Measurements from ENCODE around the gene TP53I11.

The TP53I11 gene

GRCh38 chr11:44979543-44980399 is 29.1 kb upstream of the TP53I11 start:
- no peak overlapping the region for H3K4me3 ChIP-seq (ENCODE audit: low read depth, low read length)

GRCh38 chr11:44978961-44979331 is 28.3 kb upstream of the TP53I11 start:
- H3K4me3 ChIP-seq (ENCODE audit: low read depth, low read length): no peak overlapping the region

GRCh38 chr11:44978274-44978960 is 27.7 kb upstream of the TP53I11 start:
- H3K4me3 ChIP-seq (ENCODE audit: low read depth, low read length): no peak overlapping the region

- H3K4me3 ChIP-seq (ENCODE audit: low read depth, low read length): no peak overlapping the region
Observed at GRCh38 chr11:44977493-44977984, 26.9 kb upstream of the TP53I11 start.

- H3K4me3 ChIP-seq (ENCODE audit: low read depth, low read length): no peak overlapping the region
Observed at GRCh38 chr11:44976576-44976975, 25.9 kb upstream of the TP53I11 start.

GRCh38 chr11:44974402-44975000 is 23.8 kb upstream of the TP53I11 start:
- H3K4me3 ChIP-seq (ENCODE audit: low read depth, low read length): no peak overlapping the region

DNA sequence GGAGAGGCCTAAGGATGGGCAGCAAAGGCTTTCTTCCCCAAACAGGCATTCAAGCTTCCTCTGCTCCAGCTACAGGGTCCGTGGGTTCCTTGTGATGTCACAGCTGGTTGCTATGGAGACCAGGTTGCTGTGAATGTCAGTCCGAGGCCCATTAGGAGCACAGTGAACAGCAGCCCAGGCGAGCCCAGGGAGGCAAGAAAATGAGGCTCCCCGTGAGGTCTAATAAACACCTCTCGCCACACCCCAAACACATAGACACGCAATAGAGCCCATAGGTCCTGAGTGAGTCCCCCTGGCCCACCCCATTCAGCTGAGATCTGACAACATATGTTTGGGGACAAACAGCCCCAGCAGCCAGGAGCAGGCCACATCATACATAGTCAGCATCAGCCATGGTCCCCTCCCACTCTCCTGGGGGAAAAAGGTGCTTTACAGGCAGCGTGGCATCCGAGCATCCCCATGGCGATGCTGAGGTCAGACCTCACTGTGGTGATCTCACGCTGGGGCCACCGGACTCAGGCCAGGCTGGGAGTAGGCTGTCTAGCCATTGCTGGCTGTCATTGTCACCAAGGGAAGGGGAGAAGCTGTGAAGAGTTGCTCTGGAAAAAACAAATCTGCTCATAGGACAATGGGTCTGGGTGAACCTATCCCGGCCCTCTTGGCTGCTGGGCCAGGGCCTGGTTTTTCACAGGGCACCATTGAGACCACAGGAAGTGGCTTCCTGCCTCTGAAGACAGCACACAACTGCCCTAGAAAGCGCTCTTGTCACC is 23.1 kb upstream of the TP53I11 start:
- H3K4me3 ChIP-seq (ENCODE audit: low read depth, low read length): no peak overlapping the region

- no peak overlapping the region for H3K4me3 ChIP-seq (ENCODE audit: low read depth, low read length)
Observed at GRCh38 chr11:44972746-44973435, 22.2 kb upstream of the TP53I11 start.

GRCh38 chr11:44971185-44971584 is 20.5 kb upstream of the TP53I11 start:
- H3K4me3 ChIP-seq (ENCODE audit: low read depth, low read length): no peak overlapping the region

DNA sequence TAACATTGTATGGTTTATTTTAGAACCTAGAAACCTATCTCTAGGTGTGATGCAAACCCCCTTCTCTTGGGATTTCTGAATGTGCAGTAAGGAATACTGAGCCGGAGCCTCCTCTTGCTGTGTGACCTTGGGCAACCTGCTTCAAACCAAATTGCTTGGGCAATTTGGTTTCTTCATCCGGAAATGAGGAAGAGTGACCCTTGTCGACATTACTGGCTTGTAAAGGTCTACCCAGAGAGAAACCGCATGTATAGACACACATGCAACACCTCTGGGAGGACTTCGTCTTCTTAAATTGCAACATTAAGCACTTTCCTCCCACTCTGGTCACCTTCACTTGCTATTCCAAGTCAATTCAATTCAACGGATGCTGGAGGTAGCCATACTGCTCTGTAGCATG is 19.6 kb upstream of the TP53I11 start:
- no peak overlapping the region for H3K4me3 ChIP-seq (ENCODE audit: low read depth, low read length)

- no peak overlapping the region for H3K4me3 ChIP-seq (ENCODE audit: low read depth, low read length)
Observed at GRCh38 chr11:44969651-44970252, 19.1 kb upstream of the TP53I11 start.

DNA sequence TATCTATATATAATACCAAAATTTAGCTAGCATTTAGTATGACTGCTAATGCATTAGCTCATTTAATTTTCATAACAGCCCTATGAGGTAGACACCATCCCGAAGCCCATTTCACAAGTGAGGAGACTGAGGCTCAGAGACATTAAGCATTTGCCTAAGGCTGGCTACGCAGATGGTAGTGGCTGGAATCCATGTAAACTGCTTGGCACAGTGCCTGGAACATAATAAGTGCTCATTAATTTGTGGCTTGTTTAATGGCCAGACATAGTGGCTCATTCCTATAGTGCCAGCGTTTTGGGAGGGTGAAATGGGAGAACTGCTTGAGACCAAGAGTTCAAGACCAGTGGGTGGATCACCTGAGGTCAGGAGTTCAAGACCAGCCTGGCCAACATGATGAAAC is 17.8 kb upstream of the TP53I11 start:
- no peak overlapping the region for H3K4me3 ChIP-seq (ENCODE audit: low read depth, low read length)

DNA sequence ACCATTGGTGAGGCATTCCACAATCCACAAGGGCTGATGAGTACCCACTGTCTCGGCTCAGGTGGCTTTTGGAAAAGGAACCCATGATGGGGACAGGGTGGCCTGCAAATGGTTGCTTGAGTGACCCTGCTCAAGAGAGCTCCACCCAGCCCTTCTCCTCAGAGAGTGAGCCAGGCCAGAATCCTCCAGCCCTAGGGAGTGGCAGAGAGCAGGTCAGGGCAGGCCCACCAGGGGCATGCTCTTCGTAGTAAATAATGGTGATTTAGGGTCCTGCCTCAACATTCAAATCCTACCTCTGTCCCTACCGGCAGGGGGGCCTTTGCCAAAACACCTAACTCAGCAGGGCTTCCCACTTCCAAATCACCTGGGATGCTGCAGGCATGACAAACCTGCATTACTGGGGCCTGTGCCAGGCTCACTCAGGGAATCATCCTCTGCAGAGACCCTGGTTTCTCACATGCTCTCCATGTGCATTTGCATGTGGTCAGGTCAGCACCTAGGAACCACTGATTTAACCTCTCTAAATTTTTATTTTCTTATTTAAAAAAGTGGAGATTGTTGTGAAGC is 17.3 kb upstream of the TP53I11 start:
- no peak overlapping the region for H3K4me3 ChIP-seq (ENCODE audit: low read depth, low read length)

DNA sequence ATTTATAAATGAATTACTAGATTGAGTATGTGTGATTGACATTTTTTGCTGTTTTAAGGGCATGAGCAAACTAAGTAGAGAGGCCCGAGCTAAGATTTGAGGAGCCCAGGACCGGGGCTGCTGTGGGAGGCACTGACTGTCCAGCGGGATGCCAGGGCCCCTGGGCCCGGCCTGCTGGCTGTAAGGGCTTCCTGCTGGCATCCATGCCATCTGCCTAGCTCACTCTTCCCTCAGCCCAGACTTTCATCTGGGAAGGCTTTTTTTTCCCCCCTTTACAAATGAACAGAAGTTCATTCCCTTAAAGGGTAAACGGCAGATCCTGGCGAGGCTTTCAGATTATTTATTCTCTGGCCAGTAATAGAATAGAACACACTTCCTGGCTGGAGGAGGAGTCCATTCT is 16.0 kb upstream of the TP53I11 start:
- H3K4me3 ChIP-seq (ENCODE audit: low read depth, low read length): no peak overlapping the region

DNA sequence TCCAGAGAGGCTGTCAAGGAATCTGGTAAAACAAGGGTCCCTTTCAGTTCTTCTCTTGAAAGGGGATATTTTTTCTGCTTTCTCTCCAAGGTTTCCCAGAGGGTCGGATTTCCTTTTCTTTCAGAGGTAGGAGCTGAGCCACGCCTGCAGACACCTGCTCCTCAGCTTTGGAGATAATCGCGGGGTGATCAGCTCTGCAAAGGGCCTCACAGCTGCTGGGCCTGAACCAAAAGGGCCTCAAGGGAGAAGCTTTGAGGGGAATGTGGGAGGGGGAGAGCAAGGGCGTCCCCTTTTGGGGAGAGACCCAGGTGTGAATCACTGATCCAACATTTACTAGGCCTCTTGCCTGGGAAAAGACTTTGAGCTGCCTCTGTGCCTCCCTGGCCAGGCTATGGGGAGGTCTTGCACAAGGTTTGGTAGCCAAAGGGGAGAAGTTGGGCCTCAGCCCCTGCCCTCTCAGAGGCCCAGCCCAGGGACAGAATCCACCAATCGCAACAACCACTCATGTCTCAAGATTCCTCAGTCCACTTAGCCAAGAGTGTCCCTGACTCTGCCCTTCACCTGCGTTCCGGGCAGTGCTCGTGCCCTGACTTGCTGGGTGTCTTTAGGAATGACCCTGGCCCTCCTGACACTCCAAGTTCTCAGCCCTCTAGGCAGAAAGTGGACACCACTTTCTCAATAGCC is 14.0 kb upstream of the TP53I11 start:
- H3K4me3 ChIP-seq (ENCODE audit: low read depth, low read length): no peak overlapping the region

GRCh38 chr11:44963948-44964347 is 13.3 kb upstream of the TP53I11 start:
- H3K4me3 ChIP-seq (ENCODE audit: low read depth, low read length): no peak overlapping the region

DNA sequence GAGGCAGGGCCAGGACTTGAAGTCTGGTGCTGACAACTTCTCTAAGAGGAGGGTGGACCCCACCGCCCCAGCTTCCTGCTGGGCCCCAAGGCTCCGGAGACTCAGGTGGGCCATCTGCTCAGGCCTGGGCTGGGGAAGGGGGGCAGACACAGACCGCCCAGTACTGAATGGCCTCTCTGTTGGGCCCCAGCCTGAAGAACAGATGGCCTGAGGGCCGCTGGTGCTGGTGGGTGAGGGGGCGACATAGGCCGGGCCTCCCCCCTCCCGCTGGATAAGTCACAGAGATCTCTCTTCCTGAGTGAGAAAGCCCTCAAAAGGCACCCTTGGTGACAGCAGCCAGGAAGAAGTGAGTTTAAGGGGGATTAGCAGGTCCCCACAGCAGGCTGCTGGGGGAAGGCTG is 12.5 kb upstream of the TP53I11 start:
- H3K4me3 ChIP-seq (ENCODE audit: low read depth, low read length): no peak overlapping the region

- H3K4me3 ChIP-seq (ENCODE audit: low read depth, low read length): no peak overlapping the region
Observed at GRCh38 chr11:44962464-44962863, 11.8 kb upstream of the TP53I11 start.

- H3K4me3 ChIP-seq (ENCODE audit: low read depth, low read length): no peak overlapping the region
Observed at GRCh38 chr11:44960200-44960845, 9.6 kb upstream of the TP53I11 start.
